Loucy (cell line): ENCODE data around the gene APRT.

Source experiments
- H2AFZ ChIP-seq: fragments of 200-600 bp; sonication (generic); 2 replicates; pipeline ENCODE4 v1.6.0; 2016; ENCODE audit warnings: antibody characterized with exemption, mild to moderate bottlenecking, low read length, moderate library complexity
- H3F3A ChIP-seq: fragments of 200-600 bp; 2 replicates; pipeline ENCODE4 v1.6.0; 2016; ENCODE audit warnings: antibody characterized with exemption, low read depth, mild to moderate bottlenecking
- H3K27me3 ChIP-seq: fragments of 200-600 bp; sonication (generic); 2 replicates; pipeline ENCODE4 v1.6.1; 2014; ENCODE audit warnings: low read length, mild to moderate bottlenecking; ENCODE audit not compliant: insufficient read depth, poor library complexity, severe bottlenecking
- H3K36me3 ChIP-seq: fragments of 200-600 bp; sonication (generic); 2 replicates; pipeline ENCODE4 v1.6.1; 2016; ENCODE audit warnings: low read length; ENCODE audit not compliant: insufficient read depth
- H3K4me1 ChIP-seq: fragments of 200-600 bp; sonication (generic); 2 replicates; pipeline ENCODE4 v1.5.1; 2014; ENCODE audit warnings: low read length, mild to moderate bottlenecking; ENCODE audit not compliant: insufficient read depth, poor library complexity, severe bottlenecking
- H3K4me2 ChIP-seq: fragments of 200-600 bp; sonication (generic); 2 replicates; pipeline ENCODE4 v1.6.0; 2014; ENCODE audit warnings: antibody characterized with exemption, low read length, low read depth, mild to moderate bottlenecking; ENCODE audit not compliant: poor library complexity, severe bottlenecking
- H3K4me3 ChIP-seq: fragments of 200-600 bp; sonication (generic); 2 replicates; pipeline ENCODE4 v1.5.1; 2014; ENCODE audit warnings: low read length, mild to moderate bottlenecking, mixed read lengths; ENCODE audit not compliant: poor library complexity, severe bottlenecking
- H3K79me2 ChIP-seq: fragments of 200-600 bp; sonication (generic); 2 replicates; pipeline ENCODE4 v1.6.1; 2014; ENCODE audit warnings: low read length; ENCODE audit not compliant: insufficient read depth
- H3K9ac ChIP-seq: fragments of 200-600 bp; sonication (generic); 2 replicates; pipeline ENCODE4 v1.6.0; 2014; ENCODE audit warnings: mild to moderate bottlenecking, low read depth, low read length, moderate library complexity; ENCODE audit not compliant: poor library complexity, severe bottlenecking
- H3K9me2 ChIP-seq: fragments of 200-600 bp; sonication (generic); replicated peaks from 2 replicates; pipeline ENCODE4 v1.6.1; 2016; ENCODE audit warnings: low read depth, low read length, mixed read lengths
- H3K9me3 ChIP-seq: fragments of 200-600 bp; sonication (generic); 2 replicates; pipeline ENCODE4 v1.6.1; 2014; ENCODE audit warnings: mild to moderate bottlenecking, antibody characterized with exemption, low read length, low read depth; ENCODE audit not compliant: insufficient read depth
- H4K20me1 ChIP-seq: fragments of 200-600 bp; sonication (generic); 2 replicates; pipeline ENCODE4 v1.6.0; 2014; ENCODE audit warnings: antibody characterized with exemption, low read length, mild to moderate bottlenecking; ENCODE audit not compliant: insufficient read depth, poor library complexity, severe bottlenecking
- EZH2phosphoT487 ChIP-seq: fragments of 200-600 bp; IDR thresholded peaks from 2 replicates; pipeline ENCODE4 v1.6.1; 2018; ENCODE audit warnings: antibody characterized with exemption, mild to moderate bottlenecking, moderate library complexity, borderline replicate concordance
- TF ChIP-seq, protein P1 (sequence below): fragments of 200-600 bp; sonication (generic); conservative IDR thresholded peaks from 2 replicates; pipeline ENCODE4 v1.5.1; 2014; ENCODE audit warnings: mild to moderate bottlenecking, antibody characterized with exemption, low read length

APRT gene

DNA sequence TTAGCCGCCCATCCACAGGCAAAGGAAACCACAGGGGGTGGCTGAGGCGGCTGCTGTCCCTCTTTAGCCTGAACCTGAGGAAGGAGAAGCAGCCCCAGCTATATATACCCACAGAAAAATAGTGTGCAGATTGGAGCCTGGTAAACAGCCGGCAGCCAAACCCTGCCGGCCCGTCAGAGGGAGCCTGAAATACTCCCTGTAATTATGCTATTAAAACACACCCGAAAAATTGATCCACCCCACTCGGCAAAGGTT is 33.5 kb downstream of the APRT start:
- peaks cover 94% of the 10 kb centered on the region for H3K79me2 ChIP-seq
- TF ChIP-seq, protein P1, sequence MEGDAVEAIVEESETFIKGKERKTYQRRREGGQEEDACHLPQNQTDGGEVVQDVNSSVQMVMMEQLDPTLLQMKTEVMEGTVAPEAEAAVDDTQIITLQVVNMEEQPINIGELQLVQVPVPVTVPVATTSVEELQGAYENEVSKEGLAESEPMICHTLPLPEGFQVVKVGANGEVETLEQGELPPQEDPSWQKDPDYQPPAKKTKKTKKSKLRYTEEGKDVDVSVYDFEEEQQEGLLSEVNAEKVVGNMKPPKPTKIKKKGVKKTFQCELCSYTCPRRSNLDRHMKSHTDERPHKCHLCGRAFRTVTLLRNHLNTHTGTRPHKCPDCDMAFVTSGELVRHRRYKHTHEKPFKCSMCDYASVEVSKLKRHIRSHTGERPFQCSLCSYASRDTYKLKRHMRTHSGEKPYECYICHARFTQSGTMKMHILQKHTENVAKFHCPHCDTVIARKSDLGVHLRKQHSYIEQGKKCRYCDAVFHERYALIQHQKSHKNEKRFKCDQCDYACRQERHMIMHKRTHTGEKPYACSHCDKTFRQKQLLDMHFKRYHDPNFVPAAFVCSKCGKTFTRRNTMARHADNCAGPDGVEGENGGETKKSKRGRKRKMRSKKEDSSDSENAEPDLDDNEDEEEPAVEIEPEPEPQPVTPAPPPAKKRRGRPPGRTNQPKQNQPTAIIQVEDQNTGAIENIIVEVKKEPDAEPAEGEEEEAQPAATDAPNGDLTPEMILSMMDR = no peak
- no peaks in the 10 kb centered on the region for H3K36me3 ChIP-seq
- no peaks in the 10 kb centered on the region for H3K9me3 ChIP-seq
- H3F3A ChIP-seq = no peaks in the 10 kb centered on the region
- no peak overlapping the region for H2AFZ ChIP-seq
- H3K9ac ChIP-seq = no peak overlapping the region
- no peak overlapping the region for H3K4me3 ChIP-seq
- no peaks in the 10 kb centered on the region for H3K27me3 ChIP-seq
- no peaks in the 10 kb centered on the region for H3K9me2 ChIP-seq
- peaks cover 27% of the 10 kb centered on the region for H3K4me1 ChIP-seq
- H4K20me1 ChIP-seq = peaks cover 29% of the 10 kb centered on the region
- H3K4me2 ChIP-seq = no peak overlapping the region

DNA sequence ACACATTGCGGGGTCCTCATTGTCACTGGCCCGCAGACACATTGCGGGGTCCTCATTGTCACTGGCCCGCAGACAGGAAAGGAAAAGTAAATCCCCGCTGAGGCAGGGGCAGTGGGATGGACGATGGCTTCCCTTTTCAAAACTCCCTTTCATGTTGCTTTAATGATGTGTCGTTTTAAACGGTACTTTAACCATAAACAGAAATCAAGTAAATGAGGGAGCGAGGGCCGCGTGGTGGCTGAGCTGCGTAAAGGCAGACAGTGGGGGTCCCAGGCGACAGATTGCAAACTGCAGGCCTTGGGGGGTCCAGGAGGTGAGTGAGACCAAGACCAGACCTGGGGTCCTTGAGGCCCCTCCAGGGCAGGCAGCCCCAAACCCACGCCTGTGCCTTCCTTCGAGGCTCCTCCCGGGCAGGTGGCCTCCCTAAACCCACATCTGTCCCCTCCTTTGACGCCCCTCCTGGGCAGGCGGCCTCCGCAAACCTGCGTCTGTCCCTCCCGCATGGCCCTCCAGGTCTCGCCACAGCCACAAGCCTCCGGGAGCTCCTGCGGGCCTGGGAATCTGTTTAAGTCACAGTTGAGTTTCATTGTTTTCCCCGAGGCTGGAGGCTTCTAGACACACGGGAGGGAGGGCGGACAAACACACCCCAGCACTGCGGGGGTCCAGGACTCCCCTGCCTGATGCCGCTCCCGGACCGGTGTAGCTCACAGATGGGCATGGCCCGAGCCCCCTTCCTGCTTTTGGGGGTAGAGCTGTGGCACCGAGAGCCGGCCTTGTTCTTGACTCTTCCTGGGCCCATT is 34.1 kb downstream of the APRT start:
- Histone ChIP-seq H3F3A (no peaks in the 10 kb centered on the region), H2AFZ (no peak overlapping the region), H3K36me3 (no peaks in the 10 kb centered on the region), H4K20me1 (peaks cover 24% of the 10 kb centered on the region), H3K9me2 (no peaks in the 10 kb centered on the region), H3K4me3 (no peak overlapping the region), H3K27me3 (no peaks in the 10 kb centered on the region), H3K9me3 (no peaks in the 10 kb centered on the region), H3K79me2 (peaks cover 94% of the 10 kb centered on the region), H3K4me1 (peaks cover 25% of the 10 kb centered on the region), H3K9ac (no peak overlapping the region), H3K4me2 (no peak overlapping the region)
- TF ChIP-seq EZH2phosphoT487 = no peak
- TF ChIP-seq, protein P1 = no peak

DNA sequence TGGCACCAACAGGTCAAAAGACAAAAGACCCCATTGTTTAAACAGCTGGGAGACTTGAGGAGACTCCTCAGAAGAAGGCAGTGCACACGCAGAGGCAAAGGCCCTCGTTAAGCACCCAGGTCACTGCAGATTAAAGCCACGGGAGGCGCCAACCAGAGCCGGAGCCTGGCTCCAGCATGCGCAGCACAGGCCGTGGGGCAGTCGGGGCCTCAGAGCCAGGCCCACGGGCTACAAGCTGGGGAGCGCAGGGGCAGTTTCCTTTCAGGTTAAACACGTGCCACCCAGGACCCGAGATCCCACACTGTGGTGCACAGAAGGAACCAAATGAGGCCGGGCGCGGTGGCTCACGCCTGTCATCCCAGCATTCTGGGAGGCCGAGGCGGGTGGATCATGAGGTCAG is 35.9 kb downstream of the APRT start:
- Histone ChIP-seq H3F3A (no peaks in the 10 kb centered on the region), H4K20me1 (peaks cover 16% of the 10 kb centered on the region), H3K4me2 (no peak overlapping the region), H3K27me3 (no peaks in the 10 kb centered on the region), H3K9me2 (no peaks in the 10 kb centered on the region), H3K4me1 (peaks cover 8% of the 10 kb centered on the region), H3K9ac (no peak overlapping the region), H3K4me3 (no peak overlapping the region), H3K9me3 (no peaks in the 10 kb centered on the region), H3K79me2 (peaks cover 88% of the 10 kb centered on the region), H3K36me3 (no peaks in the 10 kb centered on the region), H2AFZ (no peak overlapping the region)
- TF ChIP-seq, protein P1 = no peak
- TF ChIP-seq EZH2phosphoT487 = no peak
